SU-DHL-6 (cell line): ENCODE data around the gene GRIN2D.

Experiments
- CTCF ChIP-seq: fragments of 200-600 bp; sonication (generic); IDR thresholded peaks from one replicate; pipeline ENCODE4 v1.5.1; 2017; ENCODE audit warnings: antibody characterized with exemption, mild to moderate bottlenecking, low read length, moderate library complexity; ENCODE audit not compliant: insufficient read depth, poor library complexity, severe bottlenecking
- EZH2phosphoT487 ChIP-seq: fragments of 200-600 bp; sonication (generic), shearing (Covaris generic); conservative IDR thresholded peaks from 2 replicates; pipeline ENCODE4 v1.6.1; 2018; ENCODE audit warnings: mild to moderate bottlenecking, antibody characterized with exemption, low read length, moderate library complexity, mixed read lengths

DNA sequence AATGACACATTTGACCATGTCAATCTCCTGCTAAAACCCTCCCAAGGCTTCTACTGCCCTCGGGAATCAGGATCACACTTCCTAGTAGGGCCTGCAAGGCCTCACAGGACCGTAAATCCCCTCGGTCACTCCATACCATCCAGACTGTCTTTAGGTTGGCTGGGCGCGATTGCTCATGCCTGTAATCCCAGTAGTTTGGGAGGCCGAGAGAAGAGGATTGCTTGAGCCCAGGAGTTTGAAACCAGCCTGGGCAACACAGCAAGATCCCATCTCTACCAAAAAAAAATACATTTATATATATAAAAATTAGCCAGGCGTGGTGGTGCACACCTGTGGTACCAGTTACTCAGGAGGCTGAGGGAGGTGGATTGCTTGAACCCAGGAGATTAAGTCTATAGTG, 44.7 kb upstream of the GRIN2D start:
- TF ChIP-seq CTCF (no peak), EZH2phosphoT487 (no peak)
